ENCODE measurements around the gene TP53.

DNA sequence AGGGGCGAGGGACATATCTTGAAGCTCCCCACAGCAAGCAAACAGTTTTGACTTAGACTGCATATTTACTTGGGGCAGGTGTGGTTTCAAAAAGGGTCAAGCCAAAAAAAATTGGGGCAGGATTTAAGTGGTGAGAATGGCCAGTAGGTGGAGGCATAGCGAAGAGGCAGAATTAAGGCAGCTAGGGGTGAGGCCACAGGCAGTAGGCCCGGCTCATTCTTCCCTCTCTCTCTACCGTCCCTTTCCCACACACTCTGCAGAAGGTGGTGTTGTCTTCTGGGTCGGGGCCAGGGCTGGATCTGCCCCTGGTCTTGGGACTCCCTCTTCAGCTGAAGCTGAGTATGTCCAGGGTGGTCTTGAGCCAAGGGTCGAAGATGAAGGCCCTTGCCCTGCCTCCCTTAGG lies 54.8 kb downstream of the TP53 start:
- no peak for TF ChIP-seq ZNF184 (CRISPR knock-in tag; IDR thresholded peaks at IDR 0.05)
- TF ChIP-seq, protein P1, sequence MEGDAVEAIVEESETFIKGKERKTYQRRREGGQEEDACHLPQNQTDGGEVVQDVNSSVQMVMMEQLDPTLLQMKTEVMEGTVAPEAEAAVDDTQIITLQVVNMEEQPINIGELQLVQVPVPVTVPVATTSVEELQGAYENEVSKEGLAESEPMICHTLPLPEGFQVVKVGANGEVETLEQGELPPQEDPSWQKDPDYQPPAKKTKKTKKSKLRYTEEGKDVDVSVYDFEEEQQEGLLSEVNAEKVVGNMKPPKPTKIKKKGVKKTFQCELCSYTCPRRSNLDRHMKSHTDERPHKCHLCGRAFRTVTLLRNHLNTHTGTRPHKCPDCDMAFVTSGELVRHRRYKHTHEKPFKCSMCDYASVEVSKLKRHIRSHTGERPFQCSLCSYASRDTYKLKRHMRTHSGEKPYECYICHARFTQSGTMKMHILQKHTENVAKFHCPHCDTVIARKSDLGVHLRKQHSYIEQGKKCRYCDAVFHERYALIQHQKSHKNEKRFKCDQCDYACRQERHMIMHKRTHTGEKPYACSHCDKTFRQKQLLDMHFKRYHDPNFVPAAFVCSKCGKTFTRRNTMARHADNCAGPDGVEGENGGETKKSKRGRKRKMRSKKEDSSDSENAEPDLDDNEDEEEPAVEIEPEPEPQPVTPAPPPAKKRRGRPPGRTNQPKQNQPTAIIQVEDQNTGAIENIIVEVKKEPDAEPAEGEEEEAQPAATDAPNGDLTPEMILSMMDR (IDR thresholded peaks at IDR 0.05 in 2 of 3, conservative IDR thresholded peaks at IDR 0.05 in 1 of 3; ENCODE audit: insufficient read depth in 2 of 3, low read depth in 1 of 3, low read length in 3 of 3): peak; percentile 65 to 76 (median 71)
- no peak for TF ChIP-seq ZNF75A (CRISPR knock-in tag; IDR thresholded peaks at IDR 0.05)
- no peak for TF ChIP-seq FUS (optimal IDR thresholded peaks at IDR 0.05; ENCODE audit: low read depth, low read length)
- no peak for TF ChIP-seq RFX5 (IDR thresholded peaks at IDR 0.05; ENCODE audit: low read depth, low read length)
- TF ChIP-seq POLR2AphosphoS2 (IDR thresholded peaks at IDR 0.05; ENCODE audit: low read length): no peak
- TF ChIP-seq, protein P2, sequence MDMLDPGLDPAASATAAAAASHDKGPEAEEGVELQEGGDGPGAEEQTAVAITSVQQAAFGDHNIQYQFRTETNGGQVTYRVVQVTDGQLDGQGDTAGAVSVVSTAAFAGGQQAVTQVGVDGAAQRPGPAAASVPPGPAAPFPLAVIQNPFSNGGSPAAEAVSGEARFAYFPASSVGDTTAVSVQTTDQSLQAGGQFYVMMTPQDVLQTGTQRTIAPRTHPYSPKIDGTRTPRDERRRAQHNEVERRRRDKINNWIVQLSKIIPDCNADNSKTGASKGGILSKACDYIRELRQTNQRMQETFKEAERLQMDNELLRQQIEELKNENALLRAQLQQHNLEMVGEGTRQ (CRISPR knock-in tag; IDR thresholded peaks at IDR 0.05): no peak
- no peak for TF ChIP-seq RAD51 (IDR thresholded peaks at IDR 0.05; ENCODE audit: borderline replicate concordance, low read depth)
- no peak for TF ChIP-seq ZBTB8A (IDR thresholded peaks at IDR 0.05; ENCODE audit: partially characterized antibody)
- no peak for TF ChIP-seq SPI1 (IDR thresholded peaks at IDR 0.05; ENCODE audit: borderline replicate concordance, low read depth, low read length)
- TF ChIP-seq FOXJ2 (tag; IDR thresholded peaks at IDR 0.05): no peak
- TF ChIP-seq MEF2A (IDR thresholded peaks at IDR 0.05; ENCODE audit: control insufficient read depth, low read depth, low read length): no peak
- no peak for TF ChIP-seq RBBP5 (IDR thresholded peaks at IDR 0.05; ENCODE audit: borderline replicate concordance, insufficient read depth, low read length, poor library complexity, severe bottlenecking)
